Psoas muscle (tissue), 8 donors: Measurements from ENCODE around the gene KLHL29. TPM values are rescaled to one million over a fixed set of nuclear protein-coding genes. Genes with fewer than 3 reads are reported as not detected.
A peak's percentile ranks its signal among the peaks of the same experiment; 100 is the strongest.

Experiments
- ATAC-seq, 4 donors: fragments of 200-7000 bp; cut with Tn5 transposase; one replicate each; pipeline ENCODE4 v1.9.1; 2020; ENCODE audit warnings: moderate library complexity in 3 of 4, mild to moderate bottlenecking in 2 of 4
- DNase-seq, 2 donors: peaks; one replicate each; pipeline ENCODE4 v3.0.0-alpha.2; 2020
- H3K27ac ChIP-seq: fragments of 200-600 bp; one replicate; pipeline ENCODE4 v1.8.0; 2022
- H3K27me3 ChIP-seq, 3 donors: fragments of 200-600 bp in 1 of 3; one replicate each; pipeline versions ENCODE4 v1.6.1 to v1.8.0; 2013 to 2022; ENCODE audit warnings: low read length in 2 of 3, mild to moderate bottlenecking in 2 of 3, moderate library complexity in 1 of 3; ENCODE audit not compliant: insufficient read depth in 3 of 3
- H3K36me3 ChIP-seq, 2 donors: fragments of 200-600 bp in 1 of 2; one replicate each; pipeline versions ENCODE4 v1.6.1 to v1.8.0; 2013 to 2022; ENCODE audit warnings: low read depth in 1 of 2, mild to moderate bottlenecking in 1 of 2, moderate library complexity in 1 of 2; ENCODE audit not compliant: insufficient read depth in 1 of 2
- H3K4me1 ChIP-seq: fragments of 200-600 bp; one replicate; pipeline ENCODE4 v1.8.0; 2022
- H3K4me3 ChIP-seq: fragments of 200-600 bp; one replicate; pipeline ENCODE4 v1.8.0; 2022; ENCODE audit warnings: mild to moderate bottlenecking
- H3K9me3 ChIP-seq: fragments of 200-600 bp; one replicate; pipeline ENCODE4 v1.8.0; 2022
- CTCF ChIP-seq: fragments of 200-600 bp; IDR thresholded peaks from one replicate; pipeline ENCODE4 v1.8.0; 2022; ENCODE audit warnings: antibody characterized with exemption
- WGBS, 3 donors: extraction: QIAGEN DNeasy Blood & Tissue Kit; methylation state at CpG; one replicate each; pipeline versions ENCODE4 v1.1.6 to v1.1.7; 2013; 5-methylcytosine and 5-hydroxymethylcytosine counted together
- intact Hi-C, 2 donors: fragments of 100-400 bp; cut with DNase I; formaldehyde crosslinking; loops; one replicate each; pipeline versions ENCODE4 v1.11.0 to v1.14.2; 2022
- polyA plus RNA-seq, 3 donors: library from polyadenylated mRNA; stranded (reverse); fragments of 200-250 nt; gene quantifications; one replicate each; pipeline ENCODE4 v1.2.3, GENCODE V29; 2013
- total RNA-seq, 4 donors: library from RNA; stranded (reverse); fragmentation: NEBNext Ultra II Directional in 2 of 4; extraction: Animal tissue kit (Norgen Biotek cat#: 25700) in 2 of 4; gene quantifications; one replicate each; pipeline versions ENCODE4 v1.2.1 to v1.2.4, GENCODE V29; 2021 to 2023
- donor health status: healthy with polysubstance abuse.
- donor health status: DM: no; HTN: no; CAD: no; lungs with moderate emphysema.
- donor health status: Bipolar disorder and iron deficiency.
- donor health status: healthy.
- donor health status: DM: yes; HTN: yes; CAD: no.
- donor health status: DM: no; HTN: no; CAD: no.
- donor health status: DM: no; HTN: no; CAD: no.
- donor health status: DM: yes; HTN: yes; CAD: no.

The KLHL29 gene
- total and polyA plus RNA-seq, 7 donors = 4.4 to 14.1 (median 6.8) TPM

- Histone ChIP-seq H3K4me3 (no peak overlapping the region), H3K27ac (no peak overlapping the region), H3K27me3 (no peaks in the 10 kb centered on the region), H3K36me3 (no peaks in the 10 kb centered on the region), H3K9me3 (no peaks in the 10 kb centered on the region), H3K4me1 (no peaks in the 10 kb centered on the region)
- 75 to 77% (median 77%) methylated on average over 5 of the region's 5 CpGs for WGBS, 3 donors
- ATAC-seq (peak in 2 of 4 donors; percentile 21 to 36), DNase-seq (peak; percentile 64 to 80)
- TF ChIP-seq CTCF = no peak
- intact Hi-C loops = no loop called here
Measured at GRCh38 chr2:23486684-23487075, 101.7 kb downstream of the KLHL29 start.

- no peak overlapping the region for H3K27ac ChIP-seq
- WGBS, 3 donors = 89 to 92% (median 90%) methylated on average over 14 of the region's 14 CpGs
- intact Hi-C loops = no loop called here
- no peak for TF ChIP-seq CTCF
- H3K4me1 ChIP-seq = no peaks in the 10 kb centered on the region
- no peak overlapping the region for H3K4me3 ChIP-seq
- no peaks in the 10 kb centered on the region for H3K9me3 ChIP-seq
- DNase-seq (no peak), ATAC-seq (no peak)
- no peaks in the 10 kb centered on the region for H3K36me3 ChIP-seq
- H3K27me3 ChIP-seq = no peaks in the 10 kb centered on the region
Measured at GRCh38 chr2:23487735-23488492, 102.9 kb downstream of the KLHL29 start.

- TF ChIP-seq CTCF = no peak
- intact Hi-C loops = no loop called here
- 96 to 99% (median 97%) methylated on average over 4 of the region's 4 CpGs for WGBS, 3 donors
Measured at GRCh38 chr2:23488584-23488983, 103.6 kb downstream of the KLHL29 start.

GRCh38 chr2:23489471-23490322 is 104.7 kb downstream of the KLHL29 start:
- ATAC-seq (peak in 1 of 4 donors; percentile 4), DNase-seq (no peak)
- no peaks in the 10 kb centered on the region for H3K9me3 ChIP-seq
- no peaks in the 10 kb centered on the region for H3K27me3 ChIP-seq
- intact Hi-C loops = no loop called here
- WGBS, 3 donors = 86 to 94% (median 91%) methylated on average over 19 of the region's 19 CpGs
- no peaks in the 10 kb centered on the region for H3K4me1 ChIP-seq
- no peak for TF ChIP-seq CTCF
- no peaks in the 10 kb centered on the region for H3K36me3 ChIP-seq
- H3K27ac ChIP-seq = no peak overlapping the region
- no peak overlapping the region for H3K4me3 ChIP-seq

More at GRCh38 chr2:23488584-23488983, 103.6 kb downstream of the KLHL29 start:
- H3K4me1 ChIP-seq = no peaks in the 10 kb centered on the region
- H3K27ac ChIP-seq = no peak overlapping the region
- no peak overlapping the region for H3K4me3 ChIP-seq
- no peak for ATAC-seq
- H3K36me3 ChIP-seq = no peaks in the 10 kb centered on the region
- DNase-seq = no peak
- H3K9me3 ChIP-seq = no peaks in the 10 kb centered on the region
- no peaks in the 10 kb centered on the region for H3K27me3 ChIP-seq
